ENCODE results near the gene ULK1. TPM values are rescaled to one million over a fixed set of nuclear protein-coding genes. Genes with fewer than 3 reads are reported as not detected.

Gene ULK1
- polyA plus RNA-seq, 3 donors: 1.0 to 75.1 (median 1.3) TPM

DNA sequence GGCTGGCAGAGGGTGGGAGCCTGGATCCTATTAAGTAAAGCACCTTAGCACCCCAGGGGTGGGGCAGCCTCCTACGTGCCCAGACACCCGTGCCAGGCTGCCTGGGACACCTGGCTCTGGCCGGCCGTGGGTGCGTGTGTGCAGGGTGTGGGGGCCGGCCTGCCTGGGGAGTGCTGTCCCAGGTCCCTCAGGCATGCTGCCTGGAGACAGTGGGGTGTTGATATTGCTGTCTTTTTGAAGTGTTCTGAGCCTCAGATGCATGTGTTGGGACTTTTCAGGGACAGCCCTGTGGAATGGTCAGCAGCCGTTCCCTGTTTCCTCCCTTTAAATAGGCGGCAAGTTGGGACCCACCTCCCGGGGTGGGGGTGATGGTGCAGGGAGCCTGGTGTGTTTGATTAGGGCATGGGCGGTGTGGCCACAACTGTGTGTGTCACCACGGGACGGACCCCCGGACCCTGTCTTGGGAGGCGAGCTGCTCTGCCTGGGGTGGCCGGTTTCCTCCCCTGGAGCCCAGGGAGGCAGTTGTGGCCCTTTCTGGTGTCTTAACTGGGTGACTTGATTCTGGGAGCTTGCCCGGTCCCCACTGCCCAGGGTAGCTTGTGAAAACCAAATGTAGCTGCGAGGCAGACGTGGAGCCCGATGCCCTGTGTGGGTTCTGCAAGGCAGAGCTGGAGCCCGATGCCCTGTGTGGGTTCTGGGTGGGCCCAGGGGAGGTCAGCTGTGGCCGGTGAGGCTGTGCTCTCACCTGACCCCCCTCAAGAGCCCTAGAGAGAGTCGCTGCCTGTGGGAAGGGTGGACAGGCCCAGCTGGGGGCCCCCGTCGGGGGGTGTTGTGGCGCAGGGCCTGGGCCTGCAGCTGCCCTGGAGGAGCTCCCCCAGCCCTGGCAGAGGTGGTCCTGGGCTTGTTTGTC lies 8.2 kb downstream of the ULK1 start:
- no peak for DNase-seq
- Mint-ChIP-seq H3K36me3 (peaks cover 27 to 59% of the 10 kb centered on the region in 2 donors), H3K27ac (no peak overlapping the region), H3K4me3 (no peak overlapping the region), H3K27me3 (ENCODE audit: low read depth in 3 of 3) (peaks cover 0 to 2% (median 2%) of the 10 kb centered on the region in 3 donors), H3K9me3 (no peaks in the 10 kb centered on the region), H3K4me1 (peaks cover 10% of the 10 kb centered on the region)
- H3K36me3 ChIP-seq (replicated peaks in 1 of 2; ENCODE audit: control insufficient read depth in 1 of 2, insufficient read depth in 2 of 2, low read length in 2 of 2): peaks cover 25 to 59% of the 10 kb centered on the region in 2 donors
- peaks cover 100% of the 10 kb centered on the region for H4K20me1 ChIP-seq (ENCODE audit: insufficient read depth, low read length)
- no peaks in the 10 kb centered on the region for H3K9me3 ChIP-seq (replicated peaks in 1 of 2; ENCODE audit: control insufficient read depth in 1 of 2, insufficient read depth in 1 of 2, low read length in 2 of 2)
- WGBS (ENCODE audit: insufficient coverage): 96% methylated on average over 25 of the region's 25 CpGs
- no peak overlapping the region for H3K4me2 ChIP-seq (replicated peaks; ENCODE audit: extremely low read depth, low read length, poor library complexity, severe bottlenecking)
- H2AFZ ChIP-seq (ENCODE audit: insufficient read depth, low read depth, low read length, poor library complexity, severe bottlenecking): no peak overlapping the region
- H3K4me1 ChIP-seq (ENCODE audit: control insufficient read depth in 1 of 2, insufficient read depth in 2 of 2, low read length in 2 of 2): peaks cover 4 to 10% of the 10 kb centered on the region in 2 donors
- H3K27me3 ChIP-seq (ENCODE audit: control insufficient read depth in 2 of 2, insufficient read depth in 2 of 2, low read length in 2 of 2): no peaks in the 10 kb centered on the region
- TF ChIP-seq, protein P1, sequence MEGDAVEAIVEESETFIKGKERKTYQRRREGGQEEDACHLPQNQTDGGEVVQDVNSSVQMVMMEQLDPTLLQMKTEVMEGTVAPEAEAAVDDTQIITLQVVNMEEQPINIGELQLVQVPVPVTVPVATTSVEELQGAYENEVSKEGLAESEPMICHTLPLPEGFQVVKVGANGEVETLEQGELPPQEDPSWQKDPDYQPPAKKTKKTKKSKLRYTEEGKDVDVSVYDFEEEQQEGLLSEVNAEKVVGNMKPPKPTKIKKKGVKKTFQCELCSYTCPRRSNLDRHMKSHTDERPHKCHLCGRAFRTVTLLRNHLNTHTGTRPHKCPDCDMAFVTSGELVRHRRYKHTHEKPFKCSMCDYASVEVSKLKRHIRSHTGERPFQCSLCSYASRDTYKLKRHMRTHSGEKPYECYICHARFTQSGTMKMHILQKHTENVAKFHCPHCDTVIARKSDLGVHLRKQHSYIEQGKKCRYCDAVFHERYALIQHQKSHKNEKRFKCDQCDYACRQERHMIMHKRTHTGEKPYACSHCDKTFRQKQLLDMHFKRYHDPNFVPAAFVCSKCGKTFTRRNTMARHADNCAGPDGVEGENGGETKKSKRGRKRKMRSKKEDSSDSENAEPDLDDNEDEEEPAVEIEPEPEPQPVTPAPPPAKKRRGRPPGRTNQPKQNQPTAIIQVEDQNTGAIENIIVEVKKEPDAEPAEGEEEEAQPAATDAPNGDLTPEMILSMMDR (IDR thresholded peaks at IDR 0.05): no peak
- intact Hi-C loops (cut with micrococcal nuclease): no loop called here
- no peak overlapping the region for H3K9ac ChIP-seq (ENCODE audit: insufficient read depth, low read length, poor library complexity, severe bottlenecking)
- peaks cover 74% of the 10 kb centered on the region for H3K79me2 ChIP-seq (ENCODE audit: insufficient read depth, low read length)
- no peak overlapping the region for H3K4me3 ChIP-seq (replicated peaks in 1 of 3; ENCODE audit: low read depth in 2 of 3, low read length in 3 of 3)
- no peak overlapping the region for H3K27ac ChIP-seq (ENCODE audit: low read depth in 1 of 2, low read length in 2 of 2)

DNA sequence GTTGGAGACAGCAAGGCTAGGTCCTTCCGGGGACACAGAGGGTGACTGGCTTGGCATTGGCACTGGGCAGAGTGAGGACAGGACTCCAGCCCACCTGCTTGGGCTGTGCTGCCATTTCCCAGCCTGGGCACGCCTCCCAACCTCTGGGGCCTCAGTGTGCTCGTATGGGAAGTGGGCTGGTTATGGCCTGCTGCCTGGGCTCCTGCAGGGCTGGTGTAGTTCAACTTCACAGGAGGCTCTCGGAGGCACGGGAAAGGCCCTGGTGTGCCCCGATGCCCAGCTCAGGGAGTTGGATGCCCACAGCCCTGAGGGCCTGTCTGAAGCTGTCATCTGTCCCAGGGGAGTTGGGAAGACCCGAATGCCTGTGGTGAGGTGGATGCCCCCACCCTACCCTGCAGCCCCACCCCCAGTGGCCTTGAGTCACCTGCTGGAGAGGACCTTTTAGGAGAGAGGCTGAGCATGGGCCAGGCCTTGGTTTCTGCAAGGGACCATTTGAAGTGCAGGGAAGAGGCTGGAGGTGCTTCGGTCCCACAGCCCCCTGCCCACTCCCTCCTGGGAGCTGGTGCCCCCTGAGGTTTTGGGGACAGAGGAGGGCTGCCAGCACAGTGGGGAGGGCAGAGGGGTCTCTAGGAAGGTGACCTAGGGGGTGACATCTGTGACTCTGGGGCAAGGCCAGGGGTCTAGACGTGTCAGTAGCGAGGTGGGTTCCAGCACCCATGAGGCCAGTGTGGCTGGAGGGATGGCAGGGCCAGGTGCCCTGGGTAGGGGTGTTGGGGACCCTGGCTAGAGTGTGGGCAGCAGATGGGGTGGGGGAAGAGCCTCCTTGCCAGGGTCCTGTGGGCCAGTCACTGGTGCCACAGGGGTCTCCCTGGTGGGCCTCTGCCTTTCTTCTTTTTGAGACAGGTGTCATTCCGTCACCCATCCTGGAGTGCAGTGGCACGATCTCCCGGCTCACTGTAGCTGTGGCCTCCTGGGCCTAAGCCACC lies 9.1 kb downstream of the ULK1 start:
- H3K9me3 Mint-ChIP-seq: no peaks in the 10 kb centered on the region
- no peak for DNase-seq
- no peaks in the 10 kb centered on the region for H3K9me3 ChIP-seq (replicated peaks in 1 of 2; ENCODE audit: control insufficient read depth in 1 of 2, insufficient read depth in 1 of 2, low read length in 2 of 2)
- peaks cover 99% of the 10 kb centered on the region for H4K20me1 ChIP-seq (ENCODE audit: insufficient read depth, low read length)
- 93% methylated on average over 10 of the region's 13 CpGs for WGBS (ENCODE audit: insufficient coverage)
- H3K4me3 Mint-ChIP-seq: no peak overlapping the region
- H3K4me1 Mint-ChIP-seq: peaks cover 5% of the 10 kb centered on the region
- no peak overlapping the region for H3K9ac ChIP-seq (ENCODE audit: insufficient read depth, low read length, poor library complexity, severe bottlenecking)
- H3K27me3 ChIP-seq (ENCODE audit: control insufficient read depth in 2 of 2, insufficient read depth in 2 of 2, low read length in 2 of 2): no peaks in the 10 kb centered on the region
- H3K4me1 ChIP-seq (ENCODE audit: control insufficient read depth in 1 of 2, insufficient read depth in 2 of 2, low read length in 2 of 2): peaks cover 4 to 10% of the 10 kb centered on the region in 2 donors
- H3K79me2 ChIP-seq (ENCODE audit: insufficient read depth, low read length): peaks cover 64% of the 10 kb centered on the region
- H3K4me2 ChIP-seq (replicated peaks; ENCODE audit: extremely low read depth, low read length, poor library complexity, severe bottlenecking): no peak overlapping the region
- H3K36me3 Mint-ChIP-seq: peaks cover 19 to 58% of the 10 kb centered on the region in 2 donors
- intact Hi-C loops (cut with micrococcal nuclease): no loop called here
- peaks cover 0 to 3% (median 2%) of the 10 kb centered on the region in 3 donors for H3K27me3 Mint-ChIP-seq (ENCODE audit: low read depth in 3 of 3)
- TF ChIP-seq, protein P1 (IDR thresholded peaks at IDR 0.05): no peak
- H2AFZ ChIP-seq (ENCODE audit: insufficient read depth, low read depth, low read length, poor library complexity, severe bottlenecking): no peak overlapping the region
- H3K27ac Mint-ChIP-seq: peak overlapping the region in 2 of 7 donors; percentile 14 to 81
- no peak overlapping the region for H3K4me3 ChIP-seq (replicated peaks in 1 of 3; ENCODE audit: low read depth in 2 of 3, low read length in 3 of 3)
- H3K27ac ChIP-seq (ENCODE audit: low read depth in 1 of 2, low read length in 2 of 2): no peak overlapping the region
- peaks cover 25 to 61% of the 10 kb centered on the region in 2 donors for H3K36me3 ChIP-seq (replicated peaks in 1 of 2; ENCODE audit: control insufficient read depth in 1 of 2, insufficient read depth in 2 of 2, low read length in 2 of 2)

Data from CD14-positive monocyte (primary cell).